ENCODE results near the gene CRTC1.
A peak's percentile ranks its signal among the peaks of the same experiment; 100 is the strongest.

CRTC1 gene

DNA sequence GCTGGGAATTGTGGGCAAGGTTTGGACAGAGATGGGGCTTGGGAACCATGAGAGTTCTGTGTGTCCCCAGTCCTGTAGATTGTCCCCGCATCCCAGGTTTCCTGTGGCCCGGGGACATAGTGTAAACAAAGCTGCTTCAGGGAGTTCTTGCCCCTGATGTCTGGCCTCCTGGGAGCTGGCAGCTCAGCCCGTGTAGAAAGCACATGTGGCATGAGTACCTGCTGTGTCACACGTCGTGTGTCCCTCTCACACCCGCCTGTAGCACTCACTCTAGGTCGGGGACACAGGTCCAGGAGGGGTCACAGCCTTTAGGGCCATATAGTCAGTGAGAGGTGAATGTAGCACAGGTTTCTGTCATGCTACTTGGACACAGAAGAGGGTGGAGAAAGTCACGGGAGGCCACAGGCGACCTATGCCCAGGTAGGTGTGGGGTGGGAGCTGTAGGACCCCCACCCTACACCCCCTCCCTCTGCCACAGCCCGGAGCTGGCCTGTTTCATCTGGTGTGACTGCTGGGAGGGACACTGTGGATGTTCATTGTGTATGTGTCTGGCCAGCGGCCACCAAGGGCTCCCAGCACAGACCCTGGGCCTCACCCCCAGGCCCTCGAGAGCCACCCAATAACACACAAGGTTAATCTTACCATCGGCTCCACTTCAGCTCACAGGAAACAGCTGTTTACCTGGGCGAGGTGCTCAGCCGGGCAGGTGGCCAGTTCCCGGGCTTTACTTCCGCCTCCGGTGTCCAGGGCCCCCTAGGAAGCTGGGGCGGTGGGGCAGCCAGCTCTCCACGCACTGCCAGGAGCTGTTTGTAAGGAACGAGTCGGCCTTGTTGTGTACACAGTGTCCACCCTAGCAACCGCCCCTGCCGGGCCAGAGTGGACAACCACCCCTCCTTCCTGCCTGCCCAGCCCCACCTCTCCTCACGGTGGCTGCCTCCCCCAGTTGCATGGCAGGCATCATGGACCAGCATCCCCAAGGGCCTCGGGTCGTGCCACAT lies 57.9 kb downstream of the CRTC1 start:
- no peaks in the 10 kb centered on the region for H3K36me3 ChIP-seq (ENCODE audit: control insufficient read depth, insufficient read depth, low read length)
- peaks cover 5% of the 10 kb centered on the region for H3K79me2 ChIP-seq
- H3K4me3 ChIP-seq (ENCODE audit: low read depth, low read length) = peak overlapping the region; percentile 43
- H3K4me2 ChIP-seq (ENCODE audit: low read length) = peak overlapping the region; percentile 68
- H3K27ac ChIP-seq = peak overlapping the region; percentile 79
- TF ChIP-seq, protein P1, sequence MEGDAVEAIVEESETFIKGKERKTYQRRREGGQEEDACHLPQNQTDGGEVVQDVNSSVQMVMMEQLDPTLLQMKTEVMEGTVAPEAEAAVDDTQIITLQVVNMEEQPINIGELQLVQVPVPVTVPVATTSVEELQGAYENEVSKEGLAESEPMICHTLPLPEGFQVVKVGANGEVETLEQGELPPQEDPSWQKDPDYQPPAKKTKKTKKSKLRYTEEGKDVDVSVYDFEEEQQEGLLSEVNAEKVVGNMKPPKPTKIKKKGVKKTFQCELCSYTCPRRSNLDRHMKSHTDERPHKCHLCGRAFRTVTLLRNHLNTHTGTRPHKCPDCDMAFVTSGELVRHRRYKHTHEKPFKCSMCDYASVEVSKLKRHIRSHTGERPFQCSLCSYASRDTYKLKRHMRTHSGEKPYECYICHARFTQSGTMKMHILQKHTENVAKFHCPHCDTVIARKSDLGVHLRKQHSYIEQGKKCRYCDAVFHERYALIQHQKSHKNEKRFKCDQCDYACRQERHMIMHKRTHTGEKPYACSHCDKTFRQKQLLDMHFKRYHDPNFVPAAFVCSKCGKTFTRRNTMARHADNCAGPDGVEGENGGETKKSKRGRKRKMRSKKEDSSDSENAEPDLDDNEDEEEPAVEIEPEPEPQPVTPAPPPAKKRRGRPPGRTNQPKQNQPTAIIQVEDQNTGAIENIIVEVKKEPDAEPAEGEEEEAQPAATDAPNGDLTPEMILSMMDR (IDR thresholded peaks at IDR 0.05) = no peak
- H3K9me3 ChIP-seq (ENCODE audit: control insufficient read depth, low read length) = no peaks in the 10 kb centered on the region
- no peak overlapping the region for H2AFZ ChIP-seq
- no peak overlapping the region for H3K9ac ChIP-seq
- peaks cover 46% of the 10 kb centered on the region for H3K4me1 ChIP-seq
- H3K27me3 ChIP-seq (ENCODE audit: control insufficient read depth, insufficient read depth, low read length) = no peaks in the 10 kb centered on the region

DNA sequence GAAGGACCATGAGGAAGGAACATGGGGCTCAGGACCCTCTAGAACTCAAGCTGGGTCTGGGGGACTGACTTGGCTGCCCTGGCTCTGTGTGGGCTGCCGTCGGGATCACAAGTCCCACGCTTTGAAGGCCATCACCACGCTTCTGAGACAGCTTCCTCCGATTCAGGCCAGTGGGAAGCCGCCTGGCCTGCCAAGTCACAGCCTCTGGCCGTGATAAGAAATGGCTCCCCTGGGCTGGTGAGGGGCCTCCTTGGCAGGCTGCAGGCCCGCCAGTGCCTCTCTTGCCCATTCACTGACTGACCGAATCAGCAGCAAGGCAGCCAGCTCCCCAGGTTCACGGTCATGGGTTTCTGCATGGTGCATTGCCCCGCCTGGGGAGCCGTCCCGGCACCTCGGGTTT lies 58.8 kb downstream of the CRTC1 start:
- Histone ChIP-seq H3K36me3 (ENCODE audit: control insufficient read depth, insufficient read depth, low read length) (no peaks in the 10 kb centered on the region), H3K9ac (no peak overlapping the region), H3K4me2 (ENCODE audit: low read length) (peak overlapping the region; percentile 47), H3K9me3 (ENCODE audit: control insufficient read depth, low read length) (no peaks in the 10 kb centered on the region), H3K4me1 (peaks cover 39% of the 10 kb centered on the region), H3K27ac (peak overlapping the region; percentile 79), H3K4me3 (ENCODE audit: low read depth, low read length) (no peak overlapping the region), H2AFZ (peak overlapping the region; percentile 25), H3K27me3 (ENCODE audit: control insufficient read depth, insufficient read depth, low read length) (no peaks in the 10 kb centered on the region), H3K79me2 (no peaks in the 10 kb centered on the region)
- TF ChIP-seq, protein P1 (IDR thresholded peaks at IDR 0.05) = no peak

DNA sequence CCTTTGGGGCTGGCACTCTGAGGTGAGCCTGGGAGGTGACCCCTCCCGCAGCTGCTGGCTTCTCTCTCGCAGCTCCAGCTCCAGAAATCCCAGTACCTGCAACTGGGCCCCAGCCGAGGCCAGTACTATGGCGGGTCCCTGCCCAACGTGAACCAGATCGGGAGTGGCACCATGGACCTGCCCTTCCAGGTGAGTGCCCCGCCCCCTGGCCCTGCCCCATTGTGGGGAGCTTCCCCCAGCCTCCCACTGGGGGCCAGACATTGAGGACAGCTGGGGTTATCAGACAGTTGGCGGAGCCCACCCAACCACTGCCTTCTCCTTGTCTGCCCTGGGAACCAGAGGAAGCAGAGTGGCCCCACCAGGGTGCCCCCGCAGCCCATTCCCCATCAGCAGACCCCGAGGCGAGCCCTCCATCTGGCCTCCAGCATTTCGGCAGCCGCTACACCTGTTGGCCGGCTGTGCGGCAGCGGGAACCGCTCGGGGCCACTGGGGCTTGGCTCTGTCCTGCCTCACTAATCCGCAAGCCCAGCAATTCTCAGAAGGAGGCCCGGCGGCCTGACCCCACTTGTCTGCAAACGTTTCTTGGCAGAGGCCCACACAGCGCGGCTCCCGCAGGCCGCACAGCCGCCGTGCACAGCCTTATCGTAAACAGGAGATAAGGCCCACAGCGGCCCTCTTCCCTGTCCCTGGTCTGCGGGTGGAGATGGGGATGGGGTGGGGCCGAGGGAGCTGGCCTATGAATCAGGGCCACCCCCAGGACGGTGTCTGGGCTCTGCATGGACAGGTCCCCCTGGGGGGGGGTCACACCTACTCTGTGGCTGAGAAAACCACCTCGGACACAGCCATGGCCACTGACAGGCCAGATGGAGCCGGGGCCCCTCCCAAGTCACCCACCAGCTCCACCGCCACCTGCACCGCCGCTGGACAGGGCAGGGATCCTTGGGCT lies 59.6 kb downstream of the CRTC1 start:
- TF ChIP-seq, protein P1 (IDR thresholded peaks at IDR 0.05) = no peak
- Histone ChIP-seq H3K79me2 (no peaks in the 10 kb centered on the region), H3K4me3 (ENCODE audit: low read depth, low read length) (peak overlapping the region; percentile 35), H3K4me2 (ENCODE audit: low read length) (peak overlapping the region; percentile 60), H3K36me3 (ENCODE audit: control insufficient read depth, insufficient read depth, low read length) (no peaks in the 10 kb centered on the region), H3K4me1 (peaks cover 39% of the 10 kb centered on the region), H3K27ac (peak overlapping the region; percentile 79), H3K27me3 (ENCODE audit: control insufficient read depth, insufficient read depth, low read length) (no peaks in the 10 kb centered on the region), H3K9me3 (ENCODE audit: control insufficient read depth, low read length) (no peaks in the 10 kb centered on the region), H2AFZ (peak overlapping the region; percentile 48), H3K9ac (no peak overlapping the region)

DNA sequence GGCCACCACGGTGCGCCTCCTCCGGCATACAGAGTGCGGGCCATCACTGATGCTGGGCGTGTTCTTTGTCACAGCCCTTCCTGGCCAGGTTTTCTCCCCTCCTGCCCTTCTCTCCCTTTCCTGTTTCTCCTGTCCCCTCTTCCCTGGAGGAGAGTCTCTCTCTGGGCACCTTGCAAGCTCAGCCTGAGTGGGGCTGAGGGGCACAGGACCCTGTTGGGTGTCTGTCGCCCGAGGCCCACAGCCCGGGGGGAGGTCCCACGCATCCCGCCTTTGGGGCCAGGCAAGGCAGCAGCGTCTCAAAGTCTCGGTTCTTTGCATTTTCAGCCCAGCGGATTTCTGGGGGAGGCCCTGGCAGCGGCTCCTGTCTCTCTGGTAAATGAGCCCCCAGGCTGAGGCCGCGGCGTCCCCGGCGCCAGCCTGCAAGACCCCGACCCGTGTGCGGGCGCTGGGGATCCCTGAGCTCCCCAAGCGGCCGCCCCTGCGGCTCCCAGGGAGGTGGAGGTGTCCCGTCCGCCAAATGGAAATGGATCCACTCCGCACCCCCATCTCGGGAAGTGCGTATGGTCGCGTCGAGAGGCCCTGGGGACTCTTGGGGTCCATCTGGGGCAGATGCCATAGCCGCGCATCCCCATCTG lies 60.4 kb downstream of the CRTC1 start:
- Histone ChIP-seq H3K27ac (peak overlapping the region; percentile 79), H3K79me2 (no peaks in the 10 kb centered on the region), H3K9me3 (ENCODE audit: control insufficient read depth, low read length) (no peaks in the 10 kb centered on the region), H3K4me2 (ENCODE audit: low read length) (peak overlapping the region; percentile 60), H3K27me3 (ENCODE audit: control insufficient read depth, insufficient read depth, low read length) (no peaks in the 10 kb centered on the region), H3K4me3 (ENCODE audit: low read depth, low read length) (peak overlapping the region; percentile 25), H2AFZ (peak overlapping the region; percentile 48), H3K4me1 (peaks cover 39% of the 10 kb centered on the region), H3K36me3 (ENCODE audit: control insufficient read depth, insufficient read depth, low read length) (no peaks in the 10 kb centered on the region), H3K9ac (no peak overlapping the region)
- TF ChIP-seq, protein P1 (IDR thresholded peaks at IDR 0.05) = no peak
